HepG2 (cell line): ENCODE results near the gene NSG2. TPM values are rescaled to one million over a fixed set of nuclear protein-coding genes. Genes with fewer than 3 reads are reported as not detected.

Source experiments
- ATAC-seq: fragments of 200-7000 bp; cut with Tn5 transposase; 3 replicates; pipeline ENCODE4 v1.9.1; 2020; ENCODE audit warnings: mild to moderate bottlenecking, moderate library complexity
- Bru-seq: library from RNA; stranded (reverse); fragments of 400-500 nt; gene quantifications from one replicate; lab custom pipeline; 2021; lab: Mats Ljungman, UMichigan
- BruChase-seq, 2 experiments: library from RNA; stranded (reverse); fragments of 400-500 nt; gene quantifications; one replicate each; lab custom pipeline; 2021; lab: Mats Ljungman, UMichigan
- BruUV-seq: library from RNA; stranded (reverse); fragments of 400-500 nt; replicated peaks from 2 replicates; lab custom pipeline; 2021; lab: Mats Ljungman, UMichigan
- CTCF ChIA-PET: fragments of 300-600 bp; formaldehyde crosslinking; extraction: SDS; loops from one replicate; lab custom pipeline; 2021; ENCODE audit warnings: low total read pairs, inconsistent platforms, low intra/inter-chr PET ratio; lab: Yijun Ruan, JAX
- POLR2A ChIA-PET: fragments of 350-600 bp; sonication (Branson Sonifier 250); formaldehyde crosslinking; loops from one replicate; lab custom pipeline; 2020; ENCODE audit warnings: antibody characterized with exemption, inconsistent platforms; lab: Yijun Ruan, JAX
- DNase-seq: peaks from one replicate; pipeline ENCODE4 v3.0.0-alpha.2; 2015; ENCODE audit warnings: low spot score
- FAIRE-seq: peaks from 3 replicates; lab custom pipeline; 2011; peaks lifted over from hg19 to GRCh38; lab: Jason Lieb, UNC
- H2AFZ ChIP-seq: one replicate; pipeline ENCODE4 v1.6.1; 2011; ENCODE audit warnings: low read length, inconsistent platforms
- H3K27ac ChIP-seq: fragments of 300-600 bp; 3 replicates; pipeline ENCODE4 v1.8.0; 2011; ENCODE audit warnings: mixed run types, mild to moderate bottlenecking, mixed read lengths, low read length, inconsistent platforms; ENCODE audit not compliant: insufficient read depth; ENCODE audit errors: extremely low read length
- H3K27me3 ChIP-seq, 2 experiments: fragments of 200-600 bp in 1 of 2; 2 replicates in 1 of 2; 3 replicates in 1 of 2; pipeline versions ENCODE4 v1.6.0 to v1.8.0; 2011; ENCODE audit warnings: low read length in 2 of 2, mild to moderate bottlenecking in 2 of 2, moderate library complexity in 2 of 2, inconsistent platforms in 1 of 2; ENCODE audit not compliant: insufficient read depth in 2 of 2, control insufficient read depth in 1 of 2
- H3K36me3 ChIP-seq, 2 experiments: fragments of 200-600 bp in 1 of 2; replicated peaks in 1 of 2; 2 replicates in 1 of 2; 3 replicates in 1 of 2; pipeline versions ENCODE4 v1.5.1 to v1.8.0; 2011; ENCODE audit warnings: low read length in 2 of 2, inconsistent platforms in 1 of 2; ENCODE audit not compliant: insufficient read depth in 2 of 2, control insufficient read depth in 1 of 2
- H3K4me1 ChIP-seq: 2 replicates; pipeline ENCODE4 v1.5.1; 2012; ENCODE audit warnings: low read length, inconsistent platforms; ENCODE audit not compliant: insufficient read depth
- H3K4me2 ChIP-seq: 2 replicates; pipeline ENCODE4 v1.6.0; 2011; ENCODE audit warnings: low read depth, low read length, inconsistent platforms
- H3K4me3 ChIP-seq, 3 experiments: fragments of 200-600 bp in 1 of 3; sonication (generic), shearing (Covaris generic) in 1 of 3; replicated peaks in 1 of 3; 2 replicates each; pipeline ENCODE4 v1.5.1; 2011 to 2016; ENCODE audit warnings: low read length in 3 of 3, inconsistent platforms in 2 of 3, low read depth in 2 of 3, mild to moderate bottlenecking in 2 of 3, control low read depth in 1 of 3, mixed read lengths in 1 of 3; ENCODE audit not compliant: insufficient read depth in 1 of 3
- H3K79me2 ChIP-seq: one replicate; pipeline ENCODE4 v1.6.1; 2011; ENCODE audit warnings: low read length, inconsistent platforms; ENCODE audit not compliant: insufficient read depth
- H3K9ac ChIP-seq: 2 replicates; pipeline ENCODE4 v1.6.0; 2011; ENCODE audit warnings: mild to moderate bottlenecking, low read depth, low read length, inconsistent platforms; ENCODE audit not compliant: insufficient read depth
- H3K9me3 ChIP-seq: 2 replicates; pipeline ENCODE4 v1.5.1; 2012; ENCODE audit warnings: mild to moderate bottlenecking, low read length
- H4K20me1 ChIP-seq: 2 replicates; pipeline ENCODE4 v1.6.0; 2011; ENCODE audit warnings: inconsistent platforms, mild to moderate bottlenecking, low read length, moderate library complexity; ENCODE audit not compliant: insufficient read depth
- ARID4A ChIP-seq: sonication (generic); formaldehyde crosslinking; IDR thresholded peaks from 2 replicates; pipeline ENCODE4 v1.5.0; 2020; ENCODE audit warnings: mild to moderate bottlenecking, missing genetic modification reagents, borderline replicate concordance
- EED ChIP-seq: sonication (generic); formaldehyde crosslinking; IDR thresholded peaks from 2 replicates; pipeline ENCODE4 v1.5.0; 2020; ENCODE audit warnings: mild to moderate bottlenecking, missing genetic modification reagents
- ELF3 ChIP-seq: IDR thresholded peaks from 2 replicates; pipeline ENCODE4 v1.6.1; 2016; ENCODE audit warnings: missing genetic modification reagents, missing compliant biosample characterization
- HNRNPL ChIP-seq: fragments of 200-400 bp; formaldehyde crosslinking; IDR thresholded peaks from 2 replicates; pipeline ENCODE4 v1.6.1; 2017; ENCODE audit warnings: mild to moderate bottlenecking, low read depth, low read length
- KMT2A ChIP-seq: sonication (generic); formaldehyde crosslinking; IDR thresholded peaks from 2 replicates; pipeline ENCODE4 v1.4.0; 2020; ENCODE audit warnings: missing genetic modification reagents
- RAD21 ChIP-seq: fragments of 450-650 bp; formaldehyde crosslinking; IDR thresholded peaks from 2 replicates; pipeline ENCODE4 v1.5.0; 2020; ENCODE audit warnings: mild to moderate bottlenecking
- TAF1 ChIP-seq: sonication (generic); formaldehyde crosslinking; IDR thresholded peaks from 2 replicates; pipeline ENCODE4 v1.4.0; 2020; ENCODE audit warnings: missing genetic modification reagents
- TFAP4 ChIP-seq: sonication (generic); IDR thresholded peaks from 2 replicates; pipeline ENCODE4 v1.6.1; 2016; ENCODE audit warnings: low read depth, borderline replicate concordance
- ZFX ChIP-seq: sonication (generic); formaldehyde crosslinking; IDR thresholded peaks from 2 replicates; pipeline ENCODE4 v1.4.0; 2020; ENCODE audit warnings: mild to moderate bottlenecking, low read depth, missing genetic modification reagents, moderate library complexity
- ZKSCAN1 ChIP-seq: fragments of 150-350 bp; IDR thresholded peaks from 2 replicates; pipeline ENCODE4 v1.6.1; 2014; ENCODE audit warnings: low read length
- ZNF543 ChIP-seq: sonication (generic); formaldehyde crosslinking; IDR thresholded peaks from 2 replicates; pipeline ENCODE4 v1.4.0; 2020; ENCODE audit warnings: mild to moderate bottlenecking, missing genetic modification reagents
- ZNF7 ChIP-seq: IDR thresholded peaks from 2 replicates; pipeline ENCODE4 v1.6.1; 2016; ENCODE audit warnings: missing biosample characterization, missing genetic modification reagents
- ZNF781 ChIP-seq: sonication (generic); formaldehyde crosslinking; IDR thresholded peaks from 2 replicates; pipeline ENCODE4 v1.5.1; 2020; ENCODE audit warnings: borderline replicate concordance, mild to moderate bottlenecking, missing genetic modification reagents; ENCODE audit errors: not compliant biosample characterization
- WGBS: methylation state at CpG from one replicate; pipeline ENCODE4 v1.1.6; 2017; ENCODE audit warnings: low lambda C conversion rate; 5-methylcytosine and 5-hydroxymethylcytosine counted together
- in situ Hi-C: cut with HindIII; loops from 2 replicates; pipeline ENCODE4 v1.10.0; 2017; ENCODE audit warnings: low pct_unique_long_range_greater_than_20kb; ENCODE audit not compliant: extremely low pct_ligation_motif_present
- intact Hi-C: fragments of 100-400 bp; cut with micrococcal nuclease; formaldehyde crosslinking; loops from one replicate; pipeline ENCODE4 v1.10.0; 2022; ENCODE audit not compliant: unreplicated experiment
- long read RNA-seq, 2 experiments: library from RNA in 1 of 2; library from polyadenylated mRNA in 1 of 2; stranded (forward) in 1 of 2; unstranded in 1 of 2; transcript quantifications; one replicate each; pipeline ENCODE4 v2.0.0, GENCODE V29; 2019 to 2022
- polyA minus RNA-seq, 3 experiments: library from RNA; depleted of rRNA, polyadenylated mRNA; stranded (reverse); fragments of >200 nt; gene quantifications; 2 replicates each; pipeline ENCODE4 v1.2.3, GENCODE V29; 2011; ENCODE audit warnings: low replicate concordance in 1 of 3
- polyA plus RNA-seq, 8 experiments: library from polyadenylated mRNA; depleted of rRNA in 3 of 8; stranded (reverse) in 7 of 8; unstranded in 1 of 8; fragments of >200 nt; fragmentation: Illumina TruSeq in 4 of 8; extraction: Trizol in 4 of 8; gene quantifications; 2 replicates each; pipeline versions ENCODE4 v1.2.1 to v1.2.3, GENCODE V29; 2011 to 2016; ENCODE audit warnings: low read depth in 4 of 8, missing spikeins in 1 of 8, mixed read lengths in 1 of 8; ENCODE audit not compliant: insufficient read depth in 1 of 8
- total RNA-seq, 5 experiments: library from RNA; depleted of rRNA; stranded (reverse); fragments of >200 nt; fragmentation: Illumina TruSeq; extraction: Trizol; gene quantifications; 2 replicates each; pipeline ENCODE4 v1.2.3, GENCODE V29; 2016; ENCODE audit warnings: low read depth in 1 of 5
- TF ChIP-seq, protein P1 (sequence below): sonication (generic); formaldehyde crosslinking; IDR thresholded peaks from 2 replicates; pipeline ENCODE4 v1.4.0; 2020; ENCODE audit warnings: missing genetic modification reagents

Gene NSG2
- not detected in 2 replicates for total RNA-seq (2016; rRNA removed; fragmentation: Illumina TruSeq; extraction: Trizol)
- total RNA-seq (2016; cell fraction: cytosol; rRNA removed; fragmentation: Illumina TruSeq; extraction: Trizol; ENCODE audit: low read depth), result not detected in 2 replicates
- not detected in 2 replicates for total RNA-seq (2016; cell fraction: insoluble cytoplasmic fraction; rRNA removed; fragmentation: Illumina TruSeq; extraction: Trizol)
- total RNA-seq (2016; cell fraction: membrane; rRNA removed; fragmentation: Illumina TruSeq; extraction: Trizol), result not detected in 2 replicates
- not detected in 2 replicates for total RNA-seq (2016; cell fraction: nucleus; rRNA removed; fragmentation: Illumina TruSeq; extraction: Trizol)
- 0.16 and 0.21 TPM in 2 replicates for polyA plus RNA-seq (2011; rRNA removed)
- 0.03 and 0.21 TPM in 2 replicates for polyA plus RNA-seq (2011; cell fraction: cytosol; rRNA removed)
- 0.47 and 1.7 TPM in 2 replicates for polyA plus RNA-seq (2011; cell fraction: nucleus; rRNA removed)
- 0.11 and 0.24 TPM in 2 replicates for polyA plus RNA-seq (2012)
- not detected in 2 replicates for polyA plus RNA-seq (2016; cell fraction: cytosol; fragmentation: Illumina TruSeq; extraction: Trizol; ENCODE audit: low read depth)
- not detected in 2 replicates for polyA plus RNA-seq (2016; cell fraction: insoluble cytoplasmic fraction; fragmentation: Illumina TruSeq; extraction: Trizol; ENCODE audit: low read depth)
- not detected in 2 replicates for polyA plus RNA-seq (2016; cell fraction: membrane; fragmentation: Illumina TruSeq; extraction: Trizol; ENCODE audit: low read depth)
- not detected in 2 replicates for polyA plus RNA-seq (2016; cell fraction: nucleus; fragmentation: Illumina TruSeq; extraction: Trizol; ENCODE audit: insufficient read depth, low read depth)
- polyA minus RNA-seq (2011; rRNA and poly(A)+ RNA removed; ENCODE audit: low replicate concordance), result not detected in 2 replicates
- not detected in 2 replicates for polyA minus RNA-seq (2011; cell fraction: cytosol; rRNA and poly(A)+ RNA removed)
- polyA minus RNA-seq (2011; cell fraction: nucleus; rRNA and poly(A)+ RNA removed), result 0.87 TPM in 1 of 2 replicates, not detected in the other
- percentile 2 among the genes with signal in this experiment for Bru-seq, nascent RNA
- percentile 7 among the genes with signal in this experiment for BruChase-seq, experiment 1, labeled RNA remaining after a 6-hour chase
- percentile 12 among the genes with signal in this experiment for BruChase-seq, experiment 2, labeled RNA remaining after a 2-hour chase
- long read RNA-seq, experiment 1, result 0 reads
- long read RNA-seq, experiment 2, result 0 reads

- in situ Hi-C loops (loop anchor here (5.0 kb wide), 1 partner anchor 267 kb away; no protein-coding TSS in a partner anchor), intact Hi-C loops (loop anchor here (1.0 kb wide), 2 partner anchors 267 to 272 kb away; no protein-coding TSS in a partner anchor)
- ChIA-PET CTCF (interaction anchor here (1.8 to 3.1 kb wide), 2 partner anchors 267 to 272 kb away, joined by 9 to 39 read pairs; no protein-coding TSS in a partner anchor), POLR2A (interaction anchor here (1.0 kb wide), 1 partner anchor 266 kb away, joined by 3 read pairs; no protein-coding TSS in a partner anchor)
- no TSS peak for BruUV-seq
- Histone ChIP-seq H3K4me2 (no peak within 1 kb of the TSS), H3K79me2 (no peaks in the 10 kb centered on the region), H3K4me3 (no peak within 1 kb of the TSS), H3K9me3 (no peaks in the 10 kb centered on the region), H2AFZ (no peak within 1 kb of the TSS), H3K27me3 (no peaks in the 10 kb centered on the region), H3K27ac (no peak within 1 kb of the TSS), H3K9ac (no peak within 1 kb of the TSS), H3K36me3 (no peaks in the 10 kb centered on the region), H4K20me1 (0 out of 2 replicates have a peak, but pooled peaks cover 3% of the 10 kb centered on the region), H3K4me1 (no peaks in the 10 kb centered on the region)
- 2% methylated on average over 11 of the region's 17 CpGs for WGBS
- DNase-seq, result peak; percentile 83
- ATAC-seq, result peak; percentile 100
- peak; percentile 80 for FAIRE-seq
- TF ChIP-seq RAD21 (CRISPR knock-in tag) (peak; percentile 96), ELF3 (peak; percentile 62), TFAP4 (peak; percentile 32; the same call in 1 of the 2 replicates), ZKSCAN1 (no peak), EED (CRISPR knock-in tag) (no peak), ARID4A (CRISPR knock-in tag) (peak; percentile 58; the same call in 1 of the 2 replicates), ZNF543 (CRISPR knock-in tag) (no peak), TAF1 (CRISPR knock-in tag) (no peak), ZNF781 (peak; percentile 70), ZFX (CRISPR knock-in tag) (peak; percentile 25; the same call in 1 of the 2 replicates), ZNF7 (CRISPR knock-in tag) (no peak), KMT2A (CRISPR knock-in tag) (no peak), HNRNPL (no peak)
- TF ChIP-seq, protein P1, sequence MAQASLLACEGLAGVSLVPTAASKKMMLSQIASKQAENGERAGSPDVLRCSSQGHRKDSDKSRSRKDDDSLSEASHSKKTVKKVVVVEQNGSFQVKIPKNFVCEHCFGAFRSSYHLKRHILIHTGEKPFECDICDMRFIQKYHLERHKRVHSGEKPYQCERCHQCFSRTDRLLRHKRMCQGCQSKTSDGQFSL (CRISPR knock-in tag), result no peak
Measured at GRCh38 chr5:174045470-174046025, at the start of gene NSG2. Gene NSG2, plus strand, starts transcription at chr5:174045706. Its CDS starts 1,050 bp downstream, at chr5:174046756.
